HG02852 (cell line): ENCODE results near the gene GTF2A1.

Source experiments
- ATAC-seq: cut with Tn5 transposase; IDR thresholded peaks from one replicate; pipeline ENCODE4 v1.9.1; 2021; ENCODE audit warnings: mild to moderate bottlenecking, moderate library complexity; ENCODE audit not compliant: unreplicated experiment

The GTF2A1 gene

GRCh38 chr14:81179631-81180030, 41.1 kb downstream of the GTF2A1 start:
- no peak for ATAC-seq

- peak; percentile 54 for ATAC-seq
Observed at GRCh38 chr14:81178063-81178462, 42.7 kb downstream of the GTF2A1 start.

GRCh38 chr14:81177225-81177624, 43.5 kb downstream of the GTF2A1 start:
- ATAC-seq: no peak

DNA sequence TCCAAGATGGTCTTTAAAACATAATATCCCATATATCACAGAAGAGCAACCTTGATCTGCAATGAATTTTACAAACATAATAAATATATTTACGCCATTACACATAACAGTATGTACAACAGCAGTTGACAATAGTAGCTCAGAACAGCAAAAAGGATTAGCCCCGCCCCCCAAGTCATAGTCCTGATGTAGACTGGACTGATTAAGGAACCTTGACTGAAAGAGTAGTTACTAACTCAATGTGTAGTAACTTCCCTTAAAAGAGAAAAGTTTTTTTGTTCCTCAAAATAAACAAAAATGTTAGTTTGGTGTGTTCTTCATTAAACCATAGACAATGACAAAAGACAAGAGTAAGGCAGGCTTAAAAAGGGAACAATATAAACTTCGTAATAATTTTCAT, 44.5 kb downstream of the GTF2A1 start:
- ATAC-seq: no peak

GRCh38 chr14:81172881-81173280, 47.9 kb downstream of the GTF2A1 start:
- ATAC-seq: peak; percentile 21

- ATAC-seq: peak; percentile 15
Observed at GRCh38 chr14:81172353-81172752, 48.4 kb downstream of the GTF2A1 start.

- no peak for ATAC-seq
Observed at GRCh38 chr14:81170829-81171195, 49.9 kb downstream of the GTF2A1 start.

DNA sequence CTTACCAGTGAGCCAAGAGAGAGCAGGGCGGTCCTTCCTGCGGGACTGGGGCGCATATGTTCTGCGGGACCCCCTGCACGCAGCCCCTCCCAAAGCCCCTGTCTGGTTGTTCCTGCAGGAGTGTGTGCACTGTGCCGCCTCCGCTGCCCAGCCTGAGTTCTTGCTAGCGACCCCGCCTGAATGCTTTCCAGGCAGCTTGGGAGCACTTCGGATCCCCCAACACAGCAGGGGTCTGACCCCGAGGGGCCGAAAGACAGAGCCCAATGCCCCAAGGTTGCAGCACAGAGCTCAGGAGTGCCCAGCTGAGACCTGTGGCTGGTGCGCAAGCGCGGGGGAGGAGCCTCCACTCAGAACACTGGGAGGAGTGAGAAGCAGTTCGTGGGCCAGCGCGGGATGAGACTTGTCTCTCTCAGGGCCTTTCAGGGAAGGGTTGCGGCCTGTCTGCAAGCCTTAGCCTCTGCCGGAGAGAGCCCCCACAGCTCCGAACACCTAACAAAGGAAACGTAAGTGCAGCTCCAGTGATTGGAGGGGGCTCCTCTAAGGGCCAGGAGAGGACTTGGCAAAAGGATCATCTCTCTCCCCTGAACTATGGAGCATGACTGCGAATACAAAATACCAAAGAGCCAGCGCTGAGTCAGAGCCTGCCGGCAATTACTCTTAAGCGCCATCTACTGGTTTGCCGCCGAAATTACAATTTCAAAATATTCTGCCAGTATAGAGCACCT, 50.5 kb downstream of the GTF2A1 start:
- ATAC-seq: peak; percentile 95

- peak; percentile 21 for ATAC-seq
Observed at GRCh38 chr14:81169711-81170103, 51.1 kb downstream of the GTF2A1 start.

DNA sequence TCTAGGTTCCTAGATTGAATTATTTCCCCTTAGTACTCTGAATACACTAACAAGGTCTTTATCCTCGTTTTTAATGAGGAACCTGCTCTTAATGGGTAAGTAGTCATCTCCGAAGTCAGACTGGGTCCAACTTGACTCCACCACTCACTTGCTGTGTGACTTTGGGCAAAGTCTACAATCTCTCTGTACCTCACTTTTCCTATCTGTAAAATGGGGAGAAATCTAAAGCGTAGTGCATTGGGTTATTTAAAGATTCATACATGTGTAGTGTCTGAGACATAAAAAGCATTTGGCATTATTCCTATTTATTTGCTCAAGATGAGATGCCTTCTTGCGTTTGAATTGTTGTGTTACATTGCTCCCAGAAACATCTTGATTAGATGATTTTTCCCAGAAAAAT, 51.5 kb downstream of the GTF2A1 start:
- no peak for ATAC-seq

GRCh38 chr14:81166121-81166520, 54.6 kb downstream of the GTF2A1 start:
- ATAC-seq: no peak

- ATAC-seq: no peak
Observed at GRCh38 chr14:81165188-81165587, 55.6 kb downstream of the GTF2A1 start.

- peak; percentile 98 for ATAC-seq
Observed at GRCh38 chr14:81164167-81164774, 56.5 kb downstream of the GTF2A1 start.

DNA sequence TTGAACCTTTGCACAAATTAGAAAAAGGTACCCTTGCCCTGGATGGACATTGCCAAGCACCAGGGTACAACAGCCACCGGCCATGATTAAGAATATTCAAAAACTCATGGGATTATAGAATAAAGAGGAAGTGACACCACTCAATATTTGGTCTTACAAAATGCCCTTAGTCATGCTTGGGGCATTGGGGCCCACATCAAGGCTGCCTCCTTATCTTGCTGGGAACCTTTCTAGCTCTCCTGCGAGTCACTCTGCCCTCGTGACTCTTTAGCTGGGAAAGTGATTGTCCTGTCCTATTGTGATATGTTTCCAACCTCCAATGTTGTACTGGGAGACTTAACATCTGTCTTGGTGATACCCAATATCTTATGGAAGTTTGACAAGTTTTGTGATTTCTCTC, 57.8 kb downstream of the GTF2A1 start:
- ATAC-seq: no peak

DNA sequence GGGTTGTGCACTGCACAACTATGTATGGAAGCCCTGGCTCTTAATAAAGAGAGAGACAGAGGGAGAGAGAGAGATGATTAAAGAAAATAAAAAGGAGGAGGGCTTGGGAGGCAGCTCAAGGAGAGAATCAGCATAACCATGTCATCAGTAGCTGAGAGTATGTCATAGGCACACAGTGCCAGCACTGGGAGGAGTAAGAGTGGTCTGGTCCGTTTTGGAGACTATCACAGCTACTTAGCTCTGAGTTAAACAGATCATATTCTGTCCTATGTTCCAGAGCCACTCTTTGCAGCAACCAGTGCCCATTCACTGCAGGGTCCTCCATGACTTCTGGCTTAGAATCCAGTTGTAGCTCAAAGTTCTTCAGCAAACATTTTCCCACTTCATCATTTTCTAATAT, 59.0 kb downstream of the GTF2A1 start:
- no peak for ATAC-seq

DNA sequence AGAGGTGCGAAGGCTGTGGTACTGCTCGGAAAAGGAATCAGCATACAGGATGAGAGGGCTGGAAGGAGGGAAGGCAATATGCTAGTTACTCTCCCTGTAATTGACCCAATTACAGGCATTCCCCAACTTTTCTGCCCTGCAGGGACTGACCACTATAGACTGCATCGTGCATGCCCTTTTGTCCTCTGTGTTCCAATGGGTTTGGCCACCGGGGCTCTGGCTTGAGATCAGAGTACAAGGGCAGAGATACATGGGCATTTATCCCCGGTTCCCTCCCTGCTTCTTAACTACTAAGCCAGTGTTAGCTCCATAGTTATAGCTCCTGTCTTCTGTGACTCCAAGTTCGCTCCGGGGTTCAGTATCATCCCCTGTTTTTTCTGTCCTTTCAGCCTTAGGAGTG, 59.7 kb downstream of the GTF2A1 start:
- no peak for ATAC-seq

DNA sequence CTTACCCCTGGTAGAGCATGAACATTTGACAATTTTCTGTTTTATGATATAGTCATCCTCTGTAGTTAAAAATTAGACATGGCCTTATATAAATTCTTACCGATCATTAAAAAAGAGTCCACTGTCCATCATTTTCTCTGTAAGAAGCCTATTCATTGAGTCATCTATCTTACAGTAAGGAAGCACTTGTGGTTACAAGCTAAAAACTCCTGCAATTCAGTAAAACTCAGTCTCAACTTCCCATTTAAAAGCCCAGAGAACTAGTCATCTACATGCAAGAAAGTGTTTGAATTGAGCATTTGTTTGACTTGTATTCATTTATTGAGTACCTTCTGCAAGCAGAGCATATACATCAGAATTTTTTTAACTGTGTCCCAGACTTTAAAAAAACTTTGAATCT, 63.3 kb downstream of the GTF2A1 start:
- no peak for ATAC-seq

DNA sequence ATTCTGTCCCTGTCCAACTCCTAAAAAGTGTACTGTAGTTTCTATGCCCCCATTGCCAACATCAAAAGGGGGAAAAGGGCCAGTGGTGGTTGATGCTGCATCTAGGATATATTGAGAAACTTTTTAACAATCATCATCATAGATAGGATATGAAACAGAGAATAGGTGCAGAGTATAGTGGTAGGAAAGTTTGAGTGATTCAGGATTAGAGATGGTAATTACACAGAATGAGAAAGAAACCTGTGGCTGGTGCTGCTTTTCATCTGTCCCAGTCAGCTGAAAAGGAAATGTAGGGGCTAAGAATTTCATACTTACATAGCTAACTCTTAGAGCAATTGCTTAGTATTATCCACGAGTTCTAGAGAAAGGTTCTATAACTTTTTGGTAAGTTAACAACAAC, 67.6 kb downstream of the GTF2A1 start:
- ATAC-seq: peak; percentile 94

DNA sequence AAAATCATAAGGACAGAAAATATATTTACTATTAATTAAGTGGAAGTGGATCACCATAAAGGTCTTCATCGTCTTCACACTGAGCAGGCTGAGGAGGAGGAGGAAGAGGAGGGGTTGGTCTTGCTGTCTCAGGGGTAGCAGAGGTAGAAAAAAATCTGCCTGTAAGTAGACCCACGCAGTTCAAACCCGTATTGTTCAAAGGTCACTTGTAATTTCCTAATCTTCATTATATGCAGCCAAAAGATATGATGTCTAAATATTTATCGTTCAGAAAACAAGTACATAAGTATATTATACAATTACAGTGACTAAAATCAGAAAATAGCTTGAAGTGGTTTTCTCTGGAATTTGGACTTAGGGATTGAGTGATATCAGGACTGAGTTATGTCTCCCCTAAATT, 72.1 kb downstream of the GTF2A1 start:
- ATAC-seq: no peak

DNA sequence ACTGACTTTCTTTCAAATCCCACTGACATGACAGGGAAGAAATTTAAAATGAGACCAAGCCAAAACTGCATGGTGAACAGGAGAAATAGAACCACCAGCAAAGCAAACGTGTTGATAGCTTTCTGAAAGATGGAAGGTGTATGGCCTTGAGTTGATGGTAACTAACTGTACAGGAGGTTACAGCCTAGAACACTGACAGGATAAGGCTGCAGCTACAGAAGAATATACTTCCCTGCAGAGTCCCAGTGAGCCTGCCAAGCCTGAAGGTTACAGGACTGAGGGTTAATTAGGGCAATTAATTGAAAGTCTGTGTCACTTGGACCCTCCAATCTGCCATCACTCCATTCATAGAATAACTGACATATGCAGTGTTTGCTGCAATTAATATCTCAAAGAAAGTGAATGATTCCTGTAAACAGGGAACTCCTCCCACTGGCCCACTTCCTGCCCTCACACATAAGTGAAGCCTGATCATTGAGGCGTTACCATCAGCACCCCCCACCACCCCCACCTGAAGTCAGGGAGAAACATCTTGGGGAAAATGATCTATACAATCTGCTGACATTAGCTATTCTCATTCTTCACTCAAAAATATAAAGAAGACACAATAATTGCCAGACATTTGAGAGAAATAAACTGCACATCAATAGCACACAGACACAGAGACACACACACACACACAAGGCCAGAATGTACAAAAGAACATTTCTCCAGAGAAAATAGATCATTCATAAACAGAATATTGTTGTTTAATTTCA, 73.4 kb downstream of the GTF2A1 start:
- ATAC-seq: peak; percentile 84

DNA sequence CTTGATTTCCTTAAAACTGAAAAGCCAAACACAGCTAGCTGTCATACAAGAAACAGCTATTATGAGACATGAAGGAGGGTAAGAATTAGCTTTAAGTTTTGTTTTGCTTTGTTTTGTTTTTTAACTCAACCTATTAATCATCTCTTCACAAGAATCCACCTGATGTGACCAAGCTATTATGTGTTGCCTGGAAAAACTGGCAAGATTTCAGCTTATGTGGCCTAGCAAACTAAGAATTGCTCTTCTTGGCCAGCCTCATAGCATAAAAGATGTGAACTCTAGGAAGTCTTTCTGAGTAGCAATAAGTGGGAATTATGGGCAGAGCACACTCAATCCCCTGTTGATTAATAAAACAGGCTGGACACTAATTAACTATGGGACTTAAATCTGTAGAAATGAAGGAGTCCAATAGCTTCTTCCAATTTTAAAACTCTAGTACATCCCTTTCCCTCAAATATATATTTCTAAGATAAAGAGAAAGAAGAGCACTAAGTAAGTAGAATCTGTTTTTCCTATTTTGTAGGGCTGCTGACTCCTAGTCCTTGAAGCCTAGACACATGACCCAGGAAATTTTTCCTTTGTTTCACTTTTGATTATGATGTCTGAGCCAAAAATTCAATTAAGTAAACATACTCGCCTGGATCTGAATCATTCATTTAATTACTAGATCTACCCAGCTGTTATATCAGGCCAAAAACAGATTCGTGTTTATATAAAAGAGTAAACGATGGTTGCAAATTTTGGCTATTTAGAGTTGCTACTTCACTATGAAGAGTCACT, 75.7 kb downstream of the GTF2A1 start:
- ATAC-seq: no peak
